GM21526 (cell line): ENCODE results near the gene C19orf44.

Experiments used
- ATAC-seq: cut with Tn5 transposase; IDR thresholded peaks from one replicate; pipeline ENCODE4 v1.9.1; 2021; ENCODE audit warnings: moderate library complexity; ENCODE audit not compliant: unreplicated experiment, low FRiP score

Gene C19orf44

GRCh38 chr19:16566161-16566560, 70.0 kb downstream of the C19orf44 start:
- no peak for ATAC-seq

GRCh38 chr19:16566702-16567101, 70.5 kb downstream of the C19orf44 start:
- no peak for ATAC-seq

DNA sequence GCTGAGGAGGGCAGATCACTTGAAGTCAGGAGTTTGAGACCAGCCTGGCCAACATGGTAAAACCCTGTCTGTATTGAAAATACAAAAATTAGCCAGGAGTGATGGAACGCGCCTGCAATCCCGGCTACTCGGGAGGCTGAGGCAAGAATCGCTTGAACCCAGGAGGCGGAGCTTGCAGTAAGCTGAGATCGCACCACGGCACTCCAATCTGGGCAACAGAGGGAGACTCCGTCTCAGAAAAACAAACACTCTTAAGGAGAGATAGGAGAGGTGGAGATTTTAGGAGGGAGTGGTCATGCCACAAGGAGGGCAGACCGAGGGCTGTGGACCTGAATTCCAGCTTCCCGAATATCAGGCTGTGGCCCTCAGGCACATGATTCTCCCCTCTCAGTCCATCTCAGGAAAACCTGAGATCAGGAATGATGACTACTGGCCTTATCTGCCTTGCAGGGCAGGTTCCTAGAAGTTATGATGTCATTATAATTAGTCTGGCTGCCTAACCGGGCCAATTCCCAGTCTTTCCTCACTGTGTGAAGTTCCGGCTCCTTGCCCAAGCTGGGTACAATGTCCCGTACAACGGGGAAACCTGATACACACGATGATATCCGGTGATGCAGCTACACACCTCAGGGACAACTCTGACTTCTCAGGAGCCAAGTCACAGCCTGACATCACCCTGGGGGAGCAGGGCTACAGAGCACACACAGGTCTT, 73.6 kb downstream of the C19orf44 start:
- no peak for ATAC-seq
